Rectal smooth muscle tissue (tissue), 1 donor: ENCODE data around the gene ALG1L2.
"Not testable (repeated sequence)": the region's sequence is repeated elsewhere in the genome, so short reads cannot be mapped to it uniquely, and the experiment has no call there.

ENCODE experiments used
- H3K27ac ChIP-seq: one replicate; pipeline ENCODE4 v1.7.0; 2013; ENCODE audit warnings: low read depth, low read length, inconsistent platforms
- H3K27me3 ChIP-seq: one replicate; pipeline ENCODE4 v1.7.0; 2013; ENCODE audit warnings: low read length; ENCODE audit not compliant: control insufficient read depth, insufficient read depth
- H3K36me3 ChIP-seq: one replicate; pipeline ENCODE4 v1.7.0; 2013; ENCODE audit warnings: low read length; ENCODE audit not compliant: control insufficient read depth, insufficient read depth
- H3K4me1 ChIP-seq: one replicate; pipeline ENCODE4 v1.7.0; 2013; ENCODE audit warnings: low read length; ENCODE audit not compliant: control insufficient read depth, insufficient read depth
- H3K4me3 ChIP-seq: one replicate; pipeline ENCODE4 v1.7.0; 2013; ENCODE audit warnings: low read length
- H3K9ac ChIP-seq: one replicate; pipeline ENCODE4 v1.7.0; 2013; ENCODE audit warnings: low read length

ALG1L2 gene

DNA sequence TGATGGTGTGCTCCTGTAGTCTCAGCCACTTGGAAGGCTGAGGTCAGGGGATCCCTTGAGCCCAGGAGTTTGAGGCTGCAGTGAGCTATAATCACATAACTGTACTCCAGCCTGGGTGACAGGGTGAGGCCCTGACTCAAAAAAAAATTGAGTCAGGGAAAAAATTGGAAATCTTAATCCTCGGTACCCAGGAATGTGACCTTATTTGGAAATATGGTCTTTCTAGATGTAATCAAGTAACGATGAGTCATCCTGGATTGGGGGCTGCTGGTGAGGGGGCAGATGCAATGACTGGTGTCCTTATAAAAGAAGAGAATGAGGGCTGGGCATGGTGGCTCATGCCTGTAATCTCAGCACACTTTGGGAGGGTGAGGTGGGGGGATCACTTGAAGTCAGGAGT is 33.8 kb downstream of the ALG1L2 start:
- not testable (repeated sequence) for H3K36me3 ChIP-seq, H3K27me3 ChIP-seq, H3K4me3 ChIP-seq, H3K27ac ChIP-seq, H3K4me1 ChIP-seq, H3K9ac ChIP-seq

DNA sequence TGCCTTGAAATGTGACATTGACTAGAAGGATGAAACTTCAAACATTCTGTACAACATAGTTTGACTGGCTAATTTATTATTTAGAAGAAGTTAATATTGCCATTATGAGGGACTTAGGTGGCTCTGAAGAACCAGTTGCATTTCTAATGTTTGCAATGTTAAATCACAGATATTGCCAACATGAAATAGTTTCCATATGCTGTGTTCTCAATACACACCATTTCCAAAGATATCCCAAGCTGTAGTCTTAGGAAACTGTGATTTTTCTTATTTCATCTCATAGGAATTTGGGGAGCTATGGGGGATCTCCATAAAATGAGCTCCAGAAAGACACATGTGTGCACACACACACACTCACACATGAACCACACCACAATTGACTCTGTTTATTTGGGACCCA is 36.3 kb downstream of the ALG1L2 start:
- Histone ChIP-seq H3K9ac (no peak overlapping the region), H3K4me1 (no peaks in the 10 kb centered on the region), H3K27me3 (no peaks in the 10 kb centered on the region), H3K27ac (no peak overlapping the region), H3K4me3 (no peak overlapping the region), H3K36me3 (no peaks in the 10 kb centered on the region)

DNA sequence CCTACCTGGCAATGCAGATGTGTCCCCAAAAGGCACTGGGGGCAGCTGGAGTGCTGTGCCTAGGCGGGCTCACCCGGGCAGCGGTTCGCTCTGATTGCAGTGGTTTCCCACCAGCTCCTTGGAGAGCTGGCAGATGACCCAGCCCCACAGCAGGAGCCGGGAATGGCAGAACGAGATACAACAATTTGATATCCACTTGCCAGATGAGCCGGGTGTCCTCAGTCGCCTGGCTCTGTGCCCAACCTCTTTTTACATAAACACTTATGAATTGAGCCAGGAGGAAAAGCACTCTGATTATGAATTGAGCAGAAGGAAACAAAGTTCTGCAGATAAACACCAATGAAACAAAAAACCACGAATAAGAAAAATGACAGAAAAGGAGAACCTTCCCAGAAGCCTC is 38.2 kb downstream of the ALG1L2 start:
- H3K27me3 ChIP-seq, H3K9ac ChIP-seq, H3K4me1 ChIP-seq, H3K27ac ChIP-seq, H3K4me3 ChIP-seq, H3K36me3 ChIP-seq: not testable (repeated sequence)

DNA sequence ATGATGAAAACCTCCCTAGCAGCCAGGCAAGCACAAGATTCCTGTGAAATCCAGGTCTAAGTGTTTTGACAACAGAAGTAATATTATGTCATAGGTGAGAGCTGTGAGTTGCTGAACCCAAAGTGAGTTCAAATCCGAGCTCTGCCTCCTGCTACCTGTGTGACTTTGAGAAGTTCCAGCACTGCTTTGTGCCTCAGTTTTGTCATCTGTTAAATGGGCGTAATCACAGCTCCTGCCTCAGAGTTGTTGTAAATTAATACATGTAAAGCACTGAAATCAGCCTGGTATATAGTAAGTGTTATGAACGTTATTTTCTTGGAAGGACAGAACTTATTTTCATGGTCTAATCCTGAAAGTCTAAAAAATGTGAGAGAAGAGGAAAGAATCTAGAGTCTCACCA is 38.7 kb downstream of the ALG1L2 start:
- H3K36me3 ChIP-seq, H3K4me3 ChIP-seq, H3K27me3 ChIP-seq, H3K9ac ChIP-seq, H3K27ac ChIP-seq, H3K4me1 ChIP-seq: not testable (repeated sequence)

DNA sequence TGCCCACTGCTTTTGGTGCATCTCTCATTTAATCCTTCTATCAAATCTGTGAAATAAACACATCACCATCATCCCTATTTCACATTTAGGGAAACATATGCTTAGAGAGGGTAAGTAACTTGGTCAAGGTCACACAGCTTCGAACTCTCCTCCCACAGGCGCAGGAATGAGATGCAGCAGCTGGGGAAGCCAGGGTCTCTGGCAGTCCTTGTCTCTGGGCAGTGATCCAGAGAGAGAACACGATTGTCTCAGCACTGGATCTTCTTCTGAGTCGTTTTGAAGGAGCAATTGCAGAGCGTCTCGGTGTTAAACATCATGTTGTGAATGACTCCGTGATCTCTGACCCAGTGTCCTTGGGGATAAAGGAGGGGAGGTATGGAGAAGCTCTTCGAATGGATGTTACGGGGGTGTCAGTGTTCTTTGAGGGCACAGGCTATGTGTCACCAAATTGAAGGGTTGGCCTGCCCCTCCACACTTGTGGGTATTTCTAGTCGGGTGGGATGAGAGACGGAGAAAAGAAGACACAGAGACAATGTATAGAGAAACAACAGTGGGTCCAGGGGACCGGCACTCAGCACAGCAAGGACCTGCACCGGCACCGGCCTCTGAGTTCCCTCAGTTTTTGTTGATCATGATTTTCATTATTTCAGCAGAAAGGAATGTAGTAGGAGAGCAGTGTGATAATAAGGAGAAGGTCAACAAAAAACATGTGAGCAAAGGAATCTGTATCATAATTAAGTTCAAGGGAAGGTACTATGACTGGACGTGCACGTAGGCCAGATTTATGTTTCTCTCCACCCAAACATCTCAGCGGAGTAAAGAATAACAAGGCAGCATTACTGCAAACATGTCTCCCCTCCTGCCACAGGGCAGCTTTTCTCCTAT is 41.5 kb downstream of the ALG1L2 start:
- not testable (repeated sequence) for H3K27ac ChIP-seq, H3K27me3 ChIP-seq, H3K9ac ChIP-seq, H3K4me3 ChIP-seq, H3K4me1 ChIP-seq, H3K36me3 ChIP-seq

DNA sequence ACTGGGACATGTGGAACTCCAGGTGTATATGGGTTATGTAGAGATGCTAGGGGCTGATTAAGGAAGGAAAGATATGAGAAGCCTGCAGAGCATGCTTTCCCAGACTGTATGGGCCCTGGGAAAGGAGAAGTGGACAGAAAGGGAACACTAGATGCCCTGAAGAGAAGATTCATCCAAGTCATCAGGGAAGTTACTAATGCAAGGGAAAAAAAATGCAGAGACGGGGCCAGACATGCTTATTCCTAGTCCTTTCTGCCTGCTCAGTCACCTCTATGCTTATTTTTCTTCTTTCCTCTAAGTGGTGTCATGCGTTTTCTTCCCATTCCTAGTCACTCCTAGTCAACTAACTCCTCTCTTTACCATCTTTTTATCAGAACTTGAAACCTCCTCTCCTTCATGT is 43.8 kb downstream of the ALG1L2 start:
- H3K36me3 ChIP-seq, H3K9ac ChIP-seq, H3K4me3 ChIP-seq, H3K27ac ChIP-seq, H3K27me3 ChIP-seq, H3K4me1 ChIP-seq: not testable (repeated sequence)

DNA sequence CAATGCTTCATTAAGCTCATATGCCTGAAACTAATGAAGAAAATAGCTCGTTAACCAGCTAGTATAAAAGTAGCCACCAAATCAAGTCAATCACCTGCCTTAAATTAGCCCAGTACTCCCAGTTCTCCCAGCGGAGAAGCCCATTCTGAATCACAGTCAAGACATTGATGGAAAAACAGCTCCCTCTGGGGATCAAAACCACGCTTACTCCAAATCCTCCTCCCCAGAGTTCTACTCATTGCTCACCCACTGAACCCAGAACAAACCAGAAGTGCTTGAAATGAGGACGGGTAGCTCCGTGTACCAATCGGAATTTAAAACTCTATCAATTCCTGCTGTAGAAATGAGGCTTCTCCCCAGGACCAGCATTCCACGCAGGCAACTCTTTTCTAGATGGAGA is 54.7 kb downstream of the ALG1L2 start:
- not testable (repeated sequence) for H3K27me3 ChIP-seq, H3K4me1 ChIP-seq, H3K9ac ChIP-seq, H3K36me3 ChIP-seq, H3K4me3 ChIP-seq, H3K27ac ChIP-seq

DNA sequence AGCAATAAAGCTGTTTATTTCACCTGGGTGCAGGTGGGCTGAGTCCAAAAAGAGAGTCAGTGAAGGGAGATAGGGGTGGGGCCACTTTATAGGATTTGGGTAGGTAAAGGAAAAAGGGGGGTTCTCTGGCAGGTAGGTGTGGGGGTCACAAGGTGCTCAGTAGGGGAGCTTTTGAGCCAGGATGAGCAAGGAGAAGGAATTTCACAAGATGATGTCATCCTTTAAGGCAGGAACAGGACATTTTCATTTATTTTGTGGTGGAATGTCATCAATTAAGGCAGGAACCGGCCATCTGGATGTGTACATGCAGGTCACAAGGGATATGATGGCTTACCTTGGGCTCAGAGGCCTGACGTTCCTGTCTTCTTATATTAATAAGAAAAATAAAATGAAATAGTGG is 56.1 kb downstream of the ALG1L2 start:
- not testable (repeated sequence) for H3K9ac ChIP-seq, H3K36me3 ChIP-seq, H3K27ac ChIP-seq, H3K4me1 ChIP-seq, H3K27me3 ChIP-seq, H3K4me3 ChIP-seq

DNA sequence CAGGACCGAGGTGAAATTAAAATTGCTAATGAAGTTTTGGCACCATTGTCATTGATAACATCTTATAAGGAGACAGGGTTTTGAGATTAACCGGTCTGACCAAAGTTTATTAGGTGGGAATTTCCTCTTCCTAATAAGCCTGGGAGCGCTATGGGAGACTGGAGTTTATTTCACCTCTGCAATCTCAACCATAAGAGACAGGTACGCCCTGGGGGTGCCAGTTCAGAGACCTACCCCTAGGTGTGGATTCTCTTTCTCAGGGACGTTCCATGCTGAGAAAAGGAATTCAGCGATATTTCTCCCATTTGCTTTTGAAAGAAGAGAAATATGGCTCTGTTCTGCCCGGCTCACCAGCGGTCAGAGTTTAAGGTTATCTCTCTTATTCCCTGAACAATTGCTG is 57.4 kb downstream of the ALG1L2 start:
- H3K9ac ChIP-seq, H3K4me1 ChIP-seq, H3K27ac ChIP-seq, H3K36me3 ChIP-seq, H3K4me3 ChIP-seq, H3K27me3 ChIP-seq: not testable (repeated sequence)

DNA sequence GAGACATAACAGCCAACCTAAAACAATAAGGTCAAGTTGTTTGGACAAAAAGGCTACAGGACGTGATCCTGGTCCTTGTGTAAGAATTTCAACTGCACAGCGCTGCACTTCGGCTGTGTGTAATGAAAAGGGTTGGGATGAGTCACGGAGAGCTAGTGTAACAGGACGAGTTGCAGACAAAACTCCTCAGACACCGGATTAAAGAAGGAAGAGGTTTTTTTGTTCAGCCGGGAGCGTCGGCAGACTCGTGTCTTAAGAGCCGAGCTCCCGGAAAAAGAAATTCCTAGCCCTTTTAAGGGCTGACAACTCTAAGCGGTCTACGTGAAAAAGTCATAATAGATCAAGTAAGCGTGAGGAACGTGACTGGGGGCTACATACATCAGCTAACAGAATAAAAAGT is 59.1 kb downstream of the ALG1L2 start:
- not testable (repeated sequence) for H3K27ac ChIP-seq, H3K36me3 ChIP-seq, H3K27me3 ChIP-seq, H3K4me1 ChIP-seq, H3K9ac ChIP-seq, H3K4me3 ChIP-seq

DNA sequence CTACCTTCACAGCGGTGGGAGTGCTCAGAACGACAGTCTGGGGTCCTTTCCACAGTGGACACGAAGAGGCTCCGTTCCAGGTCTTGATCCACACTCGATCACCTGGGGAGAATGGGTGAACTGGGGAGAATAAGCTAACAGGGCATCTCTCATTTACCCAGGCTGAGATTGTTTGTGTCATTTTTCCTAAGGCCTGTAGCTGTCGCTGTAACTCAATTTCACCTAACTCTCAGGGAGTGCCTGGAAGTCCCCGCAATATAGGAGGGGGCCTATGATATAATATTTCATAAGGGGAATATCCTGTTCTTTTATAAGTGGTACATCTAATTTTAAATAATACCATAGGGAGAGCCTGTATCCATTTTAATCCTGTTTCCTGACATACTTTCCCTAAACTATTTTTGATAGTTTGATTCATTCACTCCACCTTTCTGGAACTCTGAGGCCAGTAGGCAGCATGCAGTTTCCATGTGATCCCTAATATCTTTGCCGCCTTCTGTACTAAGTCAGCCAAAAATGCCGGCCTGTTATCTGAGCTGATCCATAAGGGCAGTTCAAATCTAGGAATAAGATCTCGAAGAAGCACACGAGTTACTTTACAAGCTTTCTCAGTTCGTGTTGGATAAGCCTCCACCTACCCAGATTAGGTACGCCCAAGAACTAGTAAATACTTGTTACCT is 62.2 kb downstream of the ALG1L2 start:
- H3K9ac ChIP-seq, H3K27me3 ChIP-seq, H3K36me3 ChIP-seq, H3K27ac ChIP-seq, H3K4me3 ChIP-seq, H3K4me1 ChIP-seq: not testable (repeated sequence)

DNA sequence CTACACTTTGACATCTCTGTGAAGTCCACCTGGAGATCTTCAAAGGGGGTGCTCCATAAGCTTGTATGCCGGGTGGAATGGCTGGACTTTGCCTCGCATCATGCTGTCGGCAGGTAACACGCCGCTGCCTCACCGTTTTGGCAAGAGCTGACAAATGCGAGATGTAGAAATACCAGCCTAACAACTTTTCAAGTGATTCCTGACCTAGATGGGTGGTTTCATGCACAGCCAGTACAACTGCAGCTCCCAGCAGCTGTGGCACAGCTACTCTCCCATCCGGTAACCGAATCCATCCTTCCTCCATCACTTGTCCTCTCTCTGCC is 62.7 kb downstream of the ALG1L2 start:
- H3K9ac ChIP-seq, H3K27me3 ChIP-seq, H3K4me3 ChIP-seq, H3K27ac ChIP-seq, H3K36me3 ChIP-seq, H3K4me1 ChIP-seq: not testable (repeated sequence)

DNA sequence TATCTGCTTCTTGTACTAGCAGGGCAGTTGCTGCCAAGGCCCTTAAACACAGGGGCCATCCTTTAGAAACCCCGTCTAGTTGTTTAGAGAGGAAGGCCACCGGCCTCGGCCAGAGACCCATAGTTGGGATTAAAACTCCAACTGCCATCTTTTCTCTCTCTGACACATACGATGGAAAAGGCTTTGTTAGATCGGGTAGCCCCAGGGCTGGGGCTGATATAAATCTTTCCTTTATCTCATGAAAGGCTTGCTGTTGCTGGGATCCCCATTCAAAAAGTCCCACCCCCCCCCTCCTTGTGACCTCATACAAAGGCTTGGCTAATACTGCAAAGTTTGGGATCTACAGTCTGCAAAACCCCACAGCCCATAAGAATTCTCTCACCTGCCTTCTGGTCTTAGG is 63.8 kb downstream of the ALG1L2 start:
- not testable (repeated sequence) for H3K27ac ChIP-seq, H3K27me3 ChIP-seq, H3K9ac ChIP-seq, H3K4me1 ChIP-seq, H3K4me3 ChIP-seq, H3K36me3 ChIP-seq
